NCI-H69 (cell line): ENCODE measurements around the gene FAM20C.

ENCODE experiments used
- DNase-seq: peaks from one replicate; lab custom pipeline; 2025; lab: John Stamatoyannopoulos, UW

The FAM20C gene

DNA sequence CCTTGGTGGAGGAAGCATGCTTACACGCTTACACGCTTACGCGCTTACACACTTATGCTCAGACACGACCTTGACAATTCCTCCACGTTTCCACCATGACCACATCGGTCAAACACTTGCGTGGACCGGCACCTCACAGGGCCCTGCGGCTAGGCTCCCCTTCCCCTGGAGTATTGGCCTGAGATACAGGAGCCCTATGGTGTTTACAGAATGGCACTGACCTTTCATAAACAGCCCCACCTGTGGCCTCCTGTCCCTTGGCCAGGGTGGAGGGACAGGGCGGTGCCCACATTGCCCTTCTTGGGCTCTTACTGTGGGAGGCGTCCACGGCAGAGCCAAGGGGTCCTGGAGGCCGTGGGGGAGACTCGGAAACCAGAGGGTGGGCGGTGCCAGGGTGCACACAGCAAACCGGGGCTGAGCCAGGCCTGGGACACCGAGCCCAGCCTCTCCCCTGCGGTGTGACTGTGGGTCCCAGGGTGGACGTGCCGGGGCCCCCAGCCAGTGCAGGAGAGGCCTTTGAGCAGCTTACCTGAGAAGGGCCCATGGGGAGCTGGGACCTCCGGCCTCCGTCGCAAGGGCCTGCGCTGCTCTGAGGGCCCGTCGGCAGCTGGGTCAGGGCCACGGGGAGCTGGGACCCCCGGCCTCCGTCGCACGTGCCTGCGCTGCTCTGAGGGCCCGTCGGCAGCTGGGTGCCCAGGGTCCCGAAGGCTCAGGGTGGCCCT is 53.4 kb downstream of the FAM20C start:
- no peak for DNase-seq

DNA sequence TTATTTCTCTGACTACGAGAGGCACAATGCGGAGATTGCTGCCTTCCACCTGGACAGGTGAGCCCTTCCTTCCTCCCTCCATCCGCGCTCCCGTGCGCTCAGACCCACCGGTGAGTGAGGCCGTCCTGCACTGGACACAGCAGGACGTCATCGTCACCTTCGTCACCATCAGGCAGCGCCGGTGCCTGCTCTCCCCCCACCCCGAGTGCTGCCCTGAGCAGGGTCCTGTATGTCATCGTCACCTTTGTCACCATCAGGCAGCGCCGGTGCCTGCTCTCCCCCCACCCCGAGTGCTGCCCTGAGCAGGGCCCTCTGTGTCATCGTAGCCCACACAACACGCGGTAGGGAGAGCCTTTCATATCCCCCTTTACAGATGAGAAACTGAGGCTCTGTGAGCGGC is 54.1 kb downstream of the FAM20C start:
- DNase-seq = no peak

DNA sequence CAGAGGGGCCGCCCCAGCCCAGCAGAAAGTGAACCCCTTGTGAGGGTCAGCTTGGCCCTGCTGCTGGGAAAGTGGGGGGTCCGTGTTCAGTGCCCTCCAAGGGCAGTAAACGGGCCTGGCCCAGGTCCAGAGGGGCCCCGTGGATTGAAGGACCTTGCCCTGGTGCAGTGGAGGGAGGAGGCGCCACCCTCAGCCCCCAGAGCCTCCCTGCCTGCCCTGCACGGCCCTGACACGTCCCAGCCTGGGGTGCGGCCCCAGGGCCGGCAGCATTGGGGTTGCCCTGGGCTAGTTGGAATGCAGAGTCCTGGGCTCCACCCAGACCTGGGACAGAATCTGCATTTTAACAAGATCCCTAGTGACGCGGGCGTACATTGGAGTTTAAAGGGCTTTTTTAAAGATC is 54.8 kb downstream of the FAM20C start:
- no peak for DNase-seq

DNA sequence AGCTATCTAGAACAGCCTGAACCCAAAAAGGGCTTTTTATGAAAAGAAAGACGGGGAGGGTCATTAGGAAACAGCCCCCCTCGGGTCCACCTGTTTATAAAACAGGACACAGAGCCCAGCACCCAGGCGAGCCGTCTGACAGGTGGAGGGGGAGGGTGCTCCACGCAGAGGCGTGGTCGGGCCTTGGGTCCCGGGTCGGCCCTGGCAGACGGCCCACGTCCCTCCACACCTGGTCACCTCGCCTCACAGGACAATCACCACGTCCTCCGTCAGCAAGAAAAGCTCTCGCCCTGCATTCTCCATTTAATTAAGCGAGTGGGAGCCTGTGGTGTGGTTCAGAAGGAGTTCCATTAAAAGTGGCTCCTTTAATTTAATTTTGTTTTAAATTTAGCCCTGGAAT is 55.3 kb downstream of the FAM20C start:
- DNase-seq = no peak

DNA sequence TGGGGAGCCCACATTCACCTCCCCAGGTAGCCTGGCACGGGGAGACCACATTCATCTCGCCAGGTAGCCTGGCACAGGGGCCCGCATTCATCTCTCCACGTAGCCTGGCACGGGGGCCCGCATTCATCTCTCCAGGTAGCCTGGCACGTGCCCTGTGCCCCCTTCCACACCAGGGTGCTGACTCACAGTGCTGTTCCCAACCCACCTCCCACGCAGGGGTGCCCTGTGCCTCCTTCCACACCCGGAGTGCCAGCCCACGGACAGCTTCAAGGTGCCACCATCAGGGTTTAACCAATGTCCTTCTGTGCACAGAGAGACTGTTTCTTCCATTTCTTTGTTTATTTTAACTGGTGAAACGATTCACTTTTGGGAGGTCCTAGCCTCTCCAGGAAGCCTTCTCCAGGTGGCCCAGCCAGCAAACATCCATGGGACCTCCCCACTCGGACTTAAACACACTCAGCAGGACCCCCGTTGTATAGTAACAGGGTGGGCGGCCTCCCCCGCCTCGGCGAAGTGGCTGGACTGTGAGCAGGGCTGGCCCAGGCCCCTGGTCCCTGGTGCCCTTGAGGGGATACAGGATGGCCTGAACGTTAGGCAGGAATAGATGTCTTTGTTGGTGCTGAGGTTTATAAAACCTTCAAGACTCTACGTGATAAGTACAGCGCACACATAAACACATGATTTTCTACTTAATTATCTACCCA is 56.5 kb downstream of the FAM20C start:
- no peak for DNase-seq

DNA sequence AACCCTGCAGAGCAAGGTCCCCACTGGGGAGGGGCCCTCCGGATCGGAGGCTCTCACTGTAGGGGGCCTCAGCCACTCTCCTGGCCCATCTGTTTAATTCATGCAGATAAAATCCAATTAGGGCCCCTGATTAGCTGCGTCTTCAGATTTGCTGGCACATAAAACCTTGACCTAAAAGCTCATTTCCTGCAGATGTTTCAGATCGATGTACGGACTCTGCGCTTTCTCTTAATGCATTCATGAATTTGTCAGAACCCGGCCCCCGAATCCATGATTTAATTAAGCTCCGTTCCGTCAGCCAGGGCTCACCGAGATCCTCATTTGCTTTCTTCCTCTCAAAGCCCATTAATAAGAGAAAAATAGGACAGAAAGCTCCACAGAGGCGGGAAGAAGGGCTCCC is 57.6 kb downstream of the FAM20C start:
- DNase-seq = no peak

DNA sequence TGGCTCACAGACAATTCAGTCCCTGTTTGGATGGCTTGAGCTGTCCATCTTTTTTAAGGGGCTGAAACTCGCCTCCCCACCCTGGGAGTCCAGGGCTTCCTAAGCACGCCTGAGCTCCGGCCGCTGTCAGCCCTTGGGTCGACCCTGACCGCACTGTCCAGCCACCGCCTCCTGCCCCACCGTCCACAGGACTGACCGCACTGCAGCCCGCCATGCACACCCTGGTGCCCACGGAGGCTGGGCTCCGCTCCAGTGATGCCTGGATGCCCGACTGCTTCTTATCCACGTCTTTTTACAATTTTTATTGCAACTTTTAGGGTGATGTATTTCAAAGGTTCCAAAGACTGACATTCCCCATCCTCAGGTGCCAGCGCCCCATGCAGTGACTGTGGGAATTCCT is 58.2 kb downstream of the FAM20C start:
- DNase-seq = no peak

DNA sequence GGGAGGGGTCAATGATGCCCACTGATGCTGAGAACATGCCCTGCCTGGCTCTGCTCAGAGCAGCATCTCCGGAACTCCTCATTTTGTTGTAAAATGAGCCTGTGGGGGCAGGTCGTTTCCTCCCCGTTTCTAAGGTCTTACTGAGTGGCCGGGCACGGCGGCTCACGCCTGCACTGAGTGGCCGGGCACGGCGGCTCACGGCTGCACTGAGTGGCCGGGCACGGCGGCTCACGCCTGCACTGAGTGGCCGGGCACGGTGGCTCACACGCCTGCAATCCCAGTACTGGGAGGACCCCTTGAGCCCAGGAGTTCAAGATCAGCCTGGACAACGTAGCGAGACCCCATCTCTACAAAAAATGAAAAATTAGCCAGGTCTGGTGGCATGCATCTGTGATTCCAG is 58.6 kb downstream of the FAM20C start:
- no peak for DNase-seq

DNA sequence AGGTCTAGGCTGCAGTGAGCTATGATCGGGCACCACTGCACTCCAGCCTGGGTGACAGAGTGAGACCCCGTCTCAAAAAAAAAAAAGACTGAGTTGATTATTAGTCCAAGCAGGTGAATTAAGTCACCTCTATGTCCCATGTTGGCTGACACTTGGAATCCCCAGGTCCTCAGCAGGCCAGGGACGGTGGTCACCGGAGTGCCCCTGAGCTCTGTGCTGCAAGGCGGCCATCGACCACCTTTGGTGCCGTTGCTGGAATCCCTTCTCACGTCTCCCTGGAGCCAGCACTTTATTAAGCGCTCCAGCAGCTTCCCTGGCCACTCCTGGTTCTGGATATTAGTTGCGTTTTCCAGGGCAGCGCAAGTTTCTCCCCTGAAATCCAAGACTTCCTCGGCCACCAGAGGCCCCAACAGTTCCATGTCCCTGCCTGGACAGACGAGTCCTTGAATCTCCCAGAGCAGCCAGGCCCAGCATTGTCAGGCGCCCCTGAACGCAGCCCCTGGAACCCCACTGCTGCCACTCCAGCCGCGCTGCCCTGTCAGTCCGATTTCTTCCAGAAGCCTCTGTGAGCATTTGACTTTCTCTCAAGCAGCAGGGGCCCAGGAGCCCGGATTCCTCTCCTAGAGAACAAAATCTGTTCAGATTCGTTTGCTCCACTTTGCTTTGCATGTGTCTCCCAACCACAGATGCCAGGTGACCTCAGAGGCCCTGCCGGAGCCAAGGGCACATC is 59.2 kb downstream of the FAM20C start:
- no peak for DNase-seq

DNA sequence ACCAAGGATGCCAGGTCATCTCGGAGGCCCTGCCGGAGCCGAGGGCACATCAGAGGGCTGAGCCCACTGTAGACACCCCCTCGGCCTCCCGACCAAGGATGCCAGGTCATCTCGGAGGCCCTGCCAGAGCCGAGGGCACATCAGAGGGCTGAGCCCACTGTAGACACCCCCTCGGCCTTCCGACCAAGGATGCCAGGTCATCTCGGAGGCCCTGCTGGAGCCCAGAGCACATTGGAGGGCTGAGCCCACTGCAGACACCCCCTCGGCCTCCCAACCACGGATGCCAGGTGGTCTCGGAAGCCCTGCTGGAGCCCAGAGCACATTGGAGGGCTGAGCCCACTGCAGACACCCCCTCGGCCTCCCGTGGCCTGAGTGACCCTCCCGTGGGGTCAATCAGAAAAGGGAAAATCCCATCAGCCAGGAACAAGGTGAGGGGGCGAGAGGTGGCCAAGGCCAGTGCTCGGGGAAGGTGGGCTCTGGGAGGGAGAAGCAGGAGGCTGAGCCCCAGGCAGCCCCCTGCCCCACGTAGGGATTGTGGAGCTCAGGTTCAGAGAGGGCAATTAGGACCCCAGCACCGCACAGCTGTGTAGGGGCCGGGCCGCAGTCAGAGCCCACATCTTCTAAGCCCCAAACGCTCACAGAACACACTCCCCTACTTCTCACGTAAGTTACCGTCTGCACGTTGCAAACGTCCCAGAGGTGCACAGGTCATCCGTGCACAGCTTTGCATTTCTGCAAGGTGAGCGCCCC is 60.0 kb downstream of the FAM20C start:
- DNase-seq = no peak

DNA sequence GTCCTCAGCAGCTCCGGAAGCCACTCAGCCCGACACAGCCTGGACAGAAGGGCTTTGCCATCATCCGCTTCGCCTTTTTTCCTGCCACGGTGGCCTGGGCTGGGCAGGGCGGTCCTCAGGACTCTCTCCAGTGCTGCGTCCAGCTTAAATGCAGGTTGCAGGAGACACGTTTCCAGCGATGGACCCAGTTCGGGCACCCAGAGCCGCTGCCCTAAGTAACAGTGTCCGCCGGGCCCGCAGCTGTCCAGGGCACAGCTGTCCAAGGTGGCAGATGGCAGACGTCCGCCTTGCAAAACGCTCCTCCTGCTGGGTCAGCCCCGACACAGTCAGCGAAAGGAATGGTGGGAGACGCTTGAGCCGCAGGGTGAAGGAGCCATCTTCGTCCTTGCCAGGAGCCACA is 60.6 kb downstream of the FAM20C start:
- DNase-seq = no peak

DNA sequence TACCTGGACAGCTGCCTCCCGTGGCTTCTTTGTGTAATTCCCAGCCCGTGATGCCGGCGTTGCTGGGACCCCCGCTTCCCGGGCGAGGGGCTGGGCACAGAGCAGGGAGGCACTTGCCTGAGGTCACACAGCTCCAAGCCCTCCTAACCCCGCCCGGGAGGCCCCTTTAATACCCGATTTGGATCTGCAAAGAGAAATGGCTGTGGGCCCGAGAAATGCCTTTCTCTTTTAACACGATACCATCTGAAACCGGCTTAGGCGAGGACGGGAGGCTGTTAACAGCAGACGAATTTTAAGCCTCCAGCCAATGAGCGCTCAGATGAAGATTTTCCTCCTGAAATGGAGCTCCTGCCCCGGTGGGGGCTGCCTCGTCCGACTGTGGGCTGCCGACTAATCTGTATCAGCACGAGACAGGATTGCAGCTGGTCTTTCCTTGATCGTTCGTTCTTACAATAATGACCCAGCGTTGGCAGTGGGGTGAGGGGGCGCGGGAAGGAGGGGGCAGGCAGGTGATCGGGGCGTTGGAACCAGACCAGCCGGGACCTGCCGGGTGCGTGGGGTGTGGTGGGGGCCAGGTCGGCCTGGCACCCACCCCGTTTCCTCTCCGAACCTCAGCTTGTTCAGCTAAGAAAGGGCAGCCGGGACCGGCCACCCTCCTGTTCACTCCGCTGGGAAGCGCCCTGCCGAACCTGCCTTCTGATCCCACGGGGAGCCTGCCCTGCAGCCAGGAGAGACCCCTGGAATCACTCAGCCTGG is 61.4 kb downstream of the FAM20C start:
- no peak for DNase-seq

DNA sequence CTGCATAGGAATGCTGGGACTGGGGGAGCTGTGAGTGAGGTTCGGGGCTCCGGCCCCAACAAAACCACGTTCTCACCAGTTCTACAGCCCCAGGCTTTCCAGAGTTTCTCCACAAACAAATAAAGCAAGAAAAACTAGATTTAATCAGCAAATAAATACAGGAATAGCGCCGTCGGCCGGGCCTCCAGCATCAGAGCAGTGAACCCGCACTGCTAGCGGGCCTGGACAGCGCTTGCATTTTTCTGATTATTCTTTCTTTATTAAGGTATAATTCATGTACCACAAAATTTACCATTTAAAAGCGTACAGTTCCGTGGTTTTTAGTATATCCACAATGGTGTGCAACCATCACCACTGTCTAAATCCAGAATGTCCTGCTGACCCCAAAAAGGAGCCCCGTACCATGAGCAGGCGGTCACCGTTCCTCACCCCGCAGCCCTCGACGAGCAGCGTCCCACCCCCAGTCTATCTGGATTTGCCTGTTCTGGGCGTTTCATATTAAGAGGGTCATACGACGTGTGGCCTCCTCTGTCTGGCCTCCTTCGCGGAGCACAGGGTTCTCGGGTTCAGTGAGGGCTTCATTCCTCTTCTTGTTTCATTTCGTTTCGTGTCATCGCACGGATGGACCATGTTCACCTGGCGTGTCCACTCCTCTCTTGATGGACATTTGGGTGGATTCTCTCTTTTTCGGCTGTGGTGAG is 62.1 kb downstream of the FAM20C start:
- no peak for DNase-seq

DNA sequence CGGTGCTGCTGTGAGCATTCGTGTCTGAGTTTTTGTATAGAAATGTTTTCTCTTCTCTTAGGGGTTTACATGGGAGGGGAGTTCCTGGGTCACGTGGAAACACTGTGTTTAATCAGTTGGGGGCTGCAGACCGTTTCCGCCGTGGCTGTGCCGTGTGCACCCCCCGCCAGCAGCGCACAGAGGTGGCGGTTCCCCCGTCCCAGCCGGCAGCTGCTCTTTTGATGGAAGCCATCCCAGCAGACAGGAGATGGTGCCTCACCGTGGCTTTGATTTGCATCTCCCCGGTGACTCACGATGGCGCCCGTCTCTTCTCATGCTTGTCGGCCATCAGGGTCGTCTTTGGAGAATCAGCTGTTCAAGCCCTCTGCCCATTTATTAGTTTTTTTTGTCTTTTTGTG is 62.7 kb downstream of the FAM20C start:
- DNase-seq = no peak

DNA sequence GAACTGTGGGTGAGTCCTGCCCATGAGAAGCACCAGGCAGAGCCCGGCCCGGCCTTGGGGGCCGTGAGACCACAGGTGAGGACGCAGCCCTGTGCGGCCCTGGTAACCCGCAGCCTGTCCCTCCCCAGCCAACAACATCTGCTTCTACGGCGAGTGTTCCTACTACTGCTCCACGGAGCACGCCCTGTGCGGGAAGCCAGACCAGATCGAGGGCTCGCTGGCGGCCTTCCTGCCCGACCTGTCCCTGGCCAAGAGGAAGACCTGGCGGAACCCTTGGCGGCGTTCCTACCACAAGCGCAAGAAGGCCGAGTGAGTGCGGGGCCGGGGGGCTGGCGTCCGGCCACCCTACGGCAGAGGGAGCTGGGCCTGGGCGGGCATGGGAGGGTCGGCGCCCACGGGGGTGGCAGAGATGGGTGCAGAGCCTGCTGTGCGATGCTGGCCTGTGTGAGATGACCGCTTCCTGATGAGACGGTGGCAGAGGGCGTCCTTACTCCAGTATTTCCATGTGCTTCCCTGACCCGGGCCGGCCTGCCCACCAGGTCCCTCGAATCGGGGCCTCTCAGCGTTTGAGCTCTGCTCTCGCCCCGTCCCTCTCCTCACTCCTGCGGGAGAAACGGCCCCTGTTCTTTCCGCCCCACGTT is 63.5 kb downstream of the FAM20C start:
- no peak for DNase-seq

DNA sequence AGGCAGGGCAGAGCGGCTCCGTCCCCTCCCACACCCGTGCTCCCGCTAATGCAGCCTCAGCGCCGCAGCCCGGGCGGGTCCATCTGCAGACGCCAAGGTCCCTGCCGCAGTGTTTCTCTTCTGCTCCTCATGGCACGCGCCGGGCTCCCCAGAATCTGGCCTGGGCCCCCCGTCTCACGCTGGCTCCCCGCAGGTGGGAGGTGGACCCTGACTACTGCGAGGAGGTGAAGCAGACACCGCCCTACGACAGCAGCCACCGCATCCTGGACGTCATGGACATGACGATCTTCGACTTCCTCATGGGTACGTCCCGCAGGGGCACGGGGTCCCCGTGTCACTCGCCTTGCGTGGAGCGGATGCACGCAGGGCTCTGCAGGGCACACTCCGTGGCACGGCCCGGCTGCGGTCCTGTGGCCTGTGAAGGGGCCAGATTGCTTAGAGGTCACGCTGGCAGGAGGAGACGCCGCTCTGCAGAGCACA is 64.1 kb downstream of the FAM20C start:
- DNase-seq = no peak

DNA sequence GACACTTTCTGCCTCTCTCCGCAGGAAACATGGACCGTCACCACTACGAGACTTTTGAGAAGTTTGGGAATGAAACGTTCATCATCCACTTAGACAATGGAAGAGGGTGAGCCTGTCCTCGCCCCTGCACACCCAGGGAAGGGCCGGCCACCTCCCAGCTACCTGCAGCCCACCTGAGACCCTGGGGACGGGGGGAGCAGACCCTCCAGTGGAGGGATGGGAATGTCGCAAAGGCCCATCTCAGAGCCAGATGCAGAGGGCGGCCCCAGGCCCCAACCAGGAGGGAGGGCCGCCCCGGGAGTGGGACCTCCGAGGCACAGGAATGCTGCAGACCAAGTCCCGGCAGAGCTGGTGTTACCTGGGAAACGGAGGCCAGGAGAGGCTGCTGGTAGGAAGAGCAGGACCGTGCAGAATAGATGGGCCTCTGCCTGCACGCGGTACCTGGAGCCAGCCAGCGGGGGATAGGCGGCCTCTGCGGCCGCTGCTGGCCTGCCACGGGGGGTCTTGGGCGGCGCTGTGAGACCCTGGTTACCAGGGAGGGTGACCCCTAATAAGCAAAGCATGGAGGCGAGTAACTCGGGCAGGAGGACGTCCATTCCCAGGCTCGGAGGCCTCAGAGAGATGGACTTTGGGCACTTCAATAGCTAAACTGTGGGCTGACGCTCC is 64.7 kb downstream of the FAM20C start:
- DNase-seq = no peak

DNA sequence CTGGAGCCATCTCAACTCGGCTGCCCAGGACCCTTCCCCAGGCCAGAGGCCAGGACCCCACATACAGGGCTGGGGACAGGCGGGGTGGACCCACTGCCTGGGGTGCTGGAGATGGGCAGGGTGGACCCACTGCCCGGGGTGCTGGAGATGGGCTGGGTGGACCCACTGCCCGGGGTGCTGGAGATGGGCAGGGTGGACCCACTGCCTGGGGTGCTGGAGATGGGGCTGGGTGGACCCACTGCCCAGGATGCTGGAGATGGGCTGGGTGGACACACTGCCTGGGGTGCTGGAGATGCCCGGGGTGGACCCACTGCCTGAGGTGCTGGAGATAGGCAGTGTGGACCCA is 65.2 kb downstream of the FAM20C start:
- DNase-seq = no peak

DNA sequence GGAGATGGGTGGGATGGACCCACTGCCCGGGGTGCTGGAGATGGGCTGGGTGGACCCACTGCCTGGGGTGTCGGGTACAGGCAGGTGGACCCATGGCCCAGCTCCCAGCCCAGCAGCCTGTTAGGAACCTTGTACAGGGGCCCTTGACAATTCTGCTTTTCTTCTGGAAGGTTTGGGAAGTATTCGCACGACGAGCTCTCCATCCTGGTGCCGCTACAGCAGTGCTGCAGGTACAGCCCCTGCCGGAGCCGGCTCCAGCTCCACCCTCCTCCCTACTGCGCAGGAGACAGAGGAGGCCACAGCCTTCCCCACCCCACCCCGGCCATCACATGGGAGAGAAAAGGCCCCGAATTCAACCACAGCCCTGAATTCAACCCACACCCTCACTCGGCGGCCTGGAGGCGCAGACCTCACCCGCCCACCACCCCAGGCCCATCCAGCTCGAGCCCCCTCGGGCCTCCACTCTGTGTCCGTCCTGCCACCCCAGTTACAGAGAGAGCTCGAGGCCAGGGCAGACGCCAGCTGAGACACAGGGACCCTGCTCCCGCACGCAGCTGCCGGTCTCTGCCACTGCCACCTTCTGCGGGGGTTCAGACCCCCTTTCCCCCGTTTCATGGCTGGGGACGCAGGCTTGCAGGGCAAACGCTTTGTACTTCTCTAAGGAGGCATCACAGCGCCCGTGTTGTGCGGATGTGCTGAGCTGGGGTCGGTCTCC is 66.3 kb downstream of the FAM20C start:
- no peak for DNase-seq

DNA sequence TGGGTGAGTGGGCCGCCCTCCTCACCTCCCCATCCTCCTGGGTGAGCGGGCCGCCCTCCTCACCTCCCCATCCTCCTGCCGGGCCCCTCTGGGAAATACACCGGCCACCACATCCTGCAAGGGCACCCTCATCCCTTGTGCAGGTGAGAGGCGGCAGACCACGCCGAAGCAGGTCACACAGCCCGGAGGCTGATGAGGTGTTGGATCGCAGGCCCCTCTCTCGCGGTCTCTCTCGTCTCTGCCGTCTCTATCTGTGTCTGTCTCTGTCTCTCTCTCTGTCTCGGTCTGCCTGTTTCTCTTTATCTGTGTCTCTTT is 66.8 kb downstream of the FAM20C start:
- no peak for DNase-seq
